HepG2 (cell line): ENCODE data around the gene MIDN. TPM values are rescaled to one million over a fixed set of nuclear protein-coding genes. Genes with fewer than 3 reads are reported as not detected.

Source experiments
- HDAC1 ChIP-seq: sonication (generic); formaldehyde crosslinking; IDR thresholded peaks from 2 replicates; pipeline ENCODE4 v1.5.1; 2020; ENCODE audit warnings: mild to moderate bottlenecking, missing genetic modification reagents
- HMGXB3 ChIP-seq: sonication (generic); formaldehyde crosslinking; IDR thresholded peaks from 2 replicates; pipeline ENCODE4 v1.4.0; 2020; ENCODE audit warnings: missing genetic modification reagents, borderline replicate concordance
- MAF1 ChIP-seq: sonication (generic); formaldehyde crosslinking; IDR thresholded peaks from 2 replicates; pipeline ENCODE4 v1.5.0; 2020; ENCODE audit warnings: missing genetic modification reagents, borderline replicate concordance
- MAX ChIP-seq: IDR thresholded peaks from 2 replicates; pipeline ENCODE4 v1.6.1; 2012; ENCODE audit warnings: inconsistent platforms
- MXD4 ChIP-seq: IDR thresholded peaks from 2 replicates; pipeline ENCODE4 v1.6.1; 2016; ENCODE audit warnings: mild to moderate bottlenecking, missing biosample characterization, missing genetic modification reagents
- NFATC3 ChIP-seq: sonication (generic); formaldehyde crosslinking; IDR thresholded peaks from 2 replicates; pipeline ENCODE4 v1.5.1; 2020; ENCODE audit warnings: mild to moderate bottlenecking, missing genetic modification reagents
- NR0B2 ChIP-seq: sonication (generic); formaldehyde crosslinking; IDR thresholded peaks from 2 replicates; pipeline ENCODE4 v1.4.0; 2020; ENCODE audit warnings: mild to moderate bottlenecking, missing genetic modification reagents
- RAD21 ChIP-seq: fragments of 450-650 bp; formaldehyde crosslinking; IDR thresholded peaks from 2 replicates; pipeline ENCODE4 v1.5.0; 2020; ENCODE audit warnings: mild to moderate bottlenecking
- ZBTB4 ChIP-seq: sonication (generic); formaldehyde crosslinking; IDR thresholded peaks from 2 replicates; pipeline ENCODE4 v1.4.0; 2020; ENCODE audit warnings: missing genetic modification reagents, mild to moderate bottlenecking, borderline replicate concordance
- ZMAT3 ChIP-seq: sonication (generic); formaldehyde crosslinking; conservative IDR thresholded peaks from 2 replicates; pipeline ENCODE4 v1.7.0; 2021; ENCODE audit warnings: missing genetic modification reagents
- ZNF260 ChIP-seq: sonication (generic); formaldehyde crosslinking; IDR thresholded peaks from 2 replicates; pipeline ENCODE4 v1.4.0; 2020; ENCODE audit warnings: missing genetic modification reagents, low read depth, mild to moderate bottlenecking, borderline replicate concordance
- ZNF550 ChIP-seq: sonication (generic); formaldehyde crosslinking; IDR thresholded peaks from 2 replicates; pipeline ENCODE4 v1.4.0; 2020; ENCODE audit warnings: mild to moderate bottlenecking, missing genetic modification reagents, borderline replicate concordance
- ZNF687 ChIP-seq: sonication (generic); formaldehyde crosslinking; IDR thresholded peaks from 2 replicates; pipeline ENCODE4 v1.5.1; 2020; ENCODE audit warnings: mild to moderate bottlenecking, missing genetic modification reagents, moderate library complexity
- polyA plus RNA-seq, 8 experiments: library from polyadenylated mRNA; depleted of rRNA in 3 of 8; stranded (reverse) in 7 of 8; unstranded in 1 of 8; fragments of >200 nt; fragmentation: Illumina TruSeq in 4 of 8; extraction: Trizol in 4 of 8; gene quantifications; 2 replicates each; pipeline versions ENCODE4 v1.2.1 to v1.2.3, GENCODE V29; 2011 to 2016; ENCODE audit warnings: low read depth in 4 of 8, missing spikeins in 1 of 8, mixed read lengths in 1 of 8; ENCODE audit not compliant: insufficient read depth in 1 of 8
- total RNA-seq, 5 experiments: library from RNA; depleted of rRNA; stranded (reverse); fragments of >200 nt; fragmentation: Illumina TruSeq; extraction: Trizol; gene quantifications; 2 replicates each; pipeline ENCODE4 v1.2.3, GENCODE V29; 2016; ENCODE audit warnings: low read depth in 1 of 5

MIDN gene
- total and polyA plus RNA-seq, 2 of the 13 experiments (the other 11 are each of a cell fraction or from before 2014, with no cell fraction given) = 8.4 to 18.0 TPM

GRCh38 chr19:1238369-1239303, 9.7 kb upstream of the MIDN start (continued):
- TF ChIP-seq HMGXB3 (CRISPR knock-in tag) = no peak
- peak; percentile 65; the same call in 1 of the 2 replicates for TF ChIP-seq ZBTB4 (CRISPR knock-in tag)
- no peak for TF ChIP-seq ZNF260 (CRISPR knock-in tag)
- no peak for TF ChIP-seq MXD4
- peak; percentile 52; the same call in 1 of the 2 replicates for TF ChIP-seq NR0B2 (CRISPR knock-in tag)
- peak; percentile 39; the same call in 1 of the 2 replicates for TF ChIP-seq MAX
- no peak for TF ChIP-seq RAD21 (CRISPR knock-in tag)
- TF ChIP-seq NFATC3 (CRISPR knock-in tag) = no peak
- no peak for TF ChIP-seq ZNF550
- no peak for TF ChIP-seq MAF1 (CRISPR knock-in tag)
- 0 out of 2 replicates have a peak, but pooled peaks have one; percentile 25 for TF ChIP-seq ZMAT3 (CRISPR knock-in tag)
- peak; percentile 96 for TF ChIP-seq ZNF687 (CRISPR knock-in tag)
- 0 out of 2 replicates have a peak, but pooled peaks have one; percentile 14 for TF ChIP-seq HDAC1 (CRISPR knock-in tag)
